ENCODE data around the gene LGR5. TPM values are rescaled to one million over a fixed set of nuclear protein-coding genes. Genes with fewer than 3 reads are reported as not detected.

Gene LGR5
- total RNA-seq, 1 donor from 2014 or later: not detected

- no peak for TF ChIP-seq CTCF (conservative IDR thresholded peaks at IDR 0.05; ENCODE audit: low read depth, low read length)
- no peak for DNase-seq (ENCODE audit: low read depth)
- no peak overlapping the region for H3K4me3 ChIP-seq (ENCODE audit: low read depth, low read length)
These were observed 70.1 kb downstream of the LGR5 start for GRCh38 chr12:71509705-71510104.

GRCh38 chr12:71517145-71517846 is 77.7 kb downstream of the LGR5 start:
- TF ChIP-seq CTCF (conservative IDR thresholded peaks at IDR 0.05; ENCODE audit: low read depth, low read length): no peak
- H3K4me3 ChIP-seq (ENCODE audit: low read depth, low read length): no peak overlapping the region
- DNase-seq (ENCODE audit: low read depth): no peak

- no peak for DNase-seq (ENCODE audit: low read depth)
- no peak for TF ChIP-seq CTCF (conservative IDR thresholded peaks at IDR 0.05; ENCODE audit: low read depth, low read length)
- no peak overlapping the region for H3K4me3 ChIP-seq (ENCODE audit: low read depth, low read length)
These were observed 81.5 kb downstream of the LGR5 start for GRCh38 chr12:71521125-71521524.

- DNase-seq (ENCODE audit: low read depth): no peak
- no peak overlapping the region for H3K4me3 ChIP-seq (ENCODE audit: low read depth, low read length)
- no peak for TF ChIP-seq CTCF (conservative IDR thresholded peaks at IDR 0.05; ENCODE audit: low read depth, low read length)
These were observed 85.0 kb downstream of the LGR5 start for GRCh38 chr12:71524626-71525025.

- DNase-seq (ENCODE audit: low read depth): no peak
- no peak overlapping the region for H3K4me3 ChIP-seq (ENCODE audit: low read depth, low read length)
- no peak for TF ChIP-seq CTCF (conservative IDR thresholded peaks at IDR 0.05; ENCODE audit: low read depth, low read length)
These were observed 94.1 kb downstream of the LGR5 start for GRCh38 chr12:71533703-71534102.

- TF ChIP-seq CTCF (conservative IDR thresholded peaks at IDR 0.05; ENCODE audit: low read depth, low read length): no peak
- DNase-seq (ENCODE audit: low read depth): no peak
- no peak overlapping the region for H3K4me3 ChIP-seq (ENCODE audit: low read depth, low read length)
These were observed 96.8 kb downstream of the LGR5 start for GRCh38 chr12:71536279-71536938.
